Esophagus squamous epithelium (tissue), 5 donors: ENCODE measurements around the gene GRIK1. TPM values are rescaled to one million over a fixed set of nuclear protein-coding genes. Genes with fewer than 3 reads are reported as not detected.

Experiments used
- DNase-seq: peaks from one replicate; lab custom pipeline; 2025; lab: John Stamatoyannopoulos, UW
- H3K27ac ChIP-seq, 4 donors: fragments of 200-600 bp; sonication (generic); one replicate each; pipeline ENCODE4 v1.5.1; 2016 to 2019; ENCODE audit warnings: mild to moderate bottlenecking in 1 of 4
- H3K27me3 ChIP-seq, 4 donors: fragments of 200-600 bp; sonication (generic); 1 replicate in 3 of 4; 2 replicates in 1 of 4; pipeline versions ENCODE4 v1.5.1 to v1.6.0; 2017 to 2021; ENCODE audit warnings: antibody characterized with exemption in 1 of 4
- H3K36me3 ChIP-seq, 3 donors: fragments of 200-600 bp; sonication (generic); one replicate each; pipeline ENCODE4 v1.5.1; 2016 to 2019
- H3K4me1 ChIP-seq, 3 donors: fragments of 200-600 bp; sonication (generic); one replicate each; pipeline ENCODE4 v1.5.1; 2017 to 2019
- H3K4me3 ChIP-seq, 4 donors: fragments of 200-600 bp; sonication (generic); 1 replicate in 3 of 4; 2 replicates in 1 of 4; pipeline ENCODE4 v1.5.1; 2016 to 2019; ENCODE audit warnings: mild to moderate bottlenecking in 2 of 4, moderate library complexity in 1 of 4
- H3K9me3 ChIP-seq, 3 donors: fragments of 200-600 bp; sonication (generic); one replicate each; pipeline ENCODE4 v1.5.1; 2016 to 2019
- POLR2A ChIP-seq, 4 donors: fragments of 450-650 bp; IDR thresholded peaks; one replicate each; pipeline ENCODE4 v1.6.1; 2017; ENCODE audit warnings: antibody characterized with exemption in 4 of 4, mild to moderate bottlenecking in 4 of 4, moderate library complexity in 3 of 4
- WGBS, 2 donors: methylation state at CpG; one replicate each; pipeline ENCODE4 v1.1.5; 2018; 5-methylcytosine and 5-hydroxymethylcytosine counted together
- intact Hi-C: fragments of 100-400 bp; cut with DNase I; formaldehyde crosslinking; loops from one replicate; pipeline ENCODE4 v1.15.0; 2022
- total RNA-seq, 4 donors: library from RNA; depleted of rRNA; stranded (reverse); fragments of >200 nt; gene quantifications; one replicate each; pipeline ENCODE4 v1.1.0, GENCODE V29; 2016
- TF ChIP-seq, protein P1 (sequence below), 6 experiments: fragments of 450-650 bp in 4 of 6; fragments of 200-600 bp in 2 of 6; sonication (generic) in 2 of 6; IDR thresholded peaks; one replicate each; pipeline ENCODE4 v1.5.1; 2016 to 2019; ENCODE audit warnings: antibody characterized with exemption in 6 of 6, mild to moderate bottlenecking in 4 of 6, moderate library complexity in 4 of 6
- donor health status: DM: yes; HTN: yes; CAD: no.

Gene GRIK1
- total RNA-seq, 4 donors from 2014 or later = 0.19 TPM; not detected in 3

DNA sequence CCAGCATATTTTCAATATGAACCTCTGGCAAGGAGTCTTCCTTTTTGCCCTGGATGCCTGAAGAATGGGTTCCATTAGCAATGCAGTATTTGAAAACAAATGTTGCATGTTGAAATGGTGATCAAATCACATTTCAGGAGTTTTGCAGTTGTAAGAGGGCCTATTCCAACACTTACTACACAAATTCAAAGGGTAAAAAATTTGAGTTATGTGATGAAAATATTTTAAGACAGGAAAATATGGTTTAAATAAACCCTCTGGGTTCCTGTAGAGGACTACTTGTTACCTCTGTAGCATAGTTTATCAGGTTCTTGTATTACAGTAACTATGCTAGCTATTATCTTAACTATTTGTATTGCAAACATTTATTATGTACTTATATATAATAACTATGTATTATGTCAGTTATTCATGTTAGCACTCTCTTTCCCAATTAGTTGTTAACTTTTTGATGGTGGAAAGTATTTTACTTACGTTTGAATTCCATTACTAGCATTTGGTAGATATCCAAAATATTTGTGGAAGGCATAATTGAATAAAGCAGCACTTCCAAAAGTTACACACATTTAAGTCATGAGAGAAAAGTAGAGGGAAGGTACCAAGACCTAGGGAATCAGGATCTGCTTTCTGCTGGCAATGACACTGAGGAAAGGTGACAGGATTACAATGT, 312.9 kb downstream of the GRIK1 start:
- Histone ChIP-seq H3K9me3 (no peaks in the 10 kb centered on the region), H3K4me3 (no peak overlapping the region), H3K4me1 (peaks cover 0 to 7% (median 0%) of the 10 kb centered on the region in 3 donors), H3K27me3 (no peaks in the 10 kb centered on the region), H3K27ac (no peak overlapping the region), H3K36me3 (no peaks in the 10 kb centered on the region)
- intact Hi-C loops = no loop called here
- DNase-seq = no peak
- TF ChIP-seq POLR2A (IDR thresholded peaks at IDR 0.05) = no peak
- TF ChIP-seq, protein P1, sequence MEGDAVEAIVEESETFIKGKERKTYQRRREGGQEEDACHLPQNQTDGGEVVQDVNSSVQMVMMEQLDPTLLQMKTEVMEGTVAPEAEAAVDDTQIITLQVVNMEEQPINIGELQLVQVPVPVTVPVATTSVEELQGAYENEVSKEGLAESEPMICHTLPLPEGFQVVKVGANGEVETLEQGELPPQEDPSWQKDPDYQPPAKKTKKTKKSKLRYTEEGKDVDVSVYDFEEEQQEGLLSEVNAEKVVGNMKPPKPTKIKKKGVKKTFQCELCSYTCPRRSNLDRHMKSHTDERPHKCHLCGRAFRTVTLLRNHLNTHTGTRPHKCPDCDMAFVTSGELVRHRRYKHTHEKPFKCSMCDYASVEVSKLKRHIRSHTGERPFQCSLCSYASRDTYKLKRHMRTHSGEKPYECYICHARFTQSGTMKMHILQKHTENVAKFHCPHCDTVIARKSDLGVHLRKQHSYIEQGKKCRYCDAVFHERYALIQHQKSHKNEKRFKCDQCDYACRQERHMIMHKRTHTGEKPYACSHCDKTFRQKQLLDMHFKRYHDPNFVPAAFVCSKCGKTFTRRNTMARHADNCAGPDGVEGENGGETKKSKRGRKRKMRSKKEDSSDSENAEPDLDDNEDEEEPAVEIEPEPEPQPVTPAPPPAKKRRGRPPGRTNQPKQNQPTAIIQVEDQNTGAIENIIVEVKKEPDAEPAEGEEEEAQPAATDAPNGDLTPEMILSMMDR (IDR thresholded peaks at IDR 0.05) = no peak
- WGBS, 2 donors = 33 to 40% methylated on average over 1 of the region's 1 CpG

DNA sequence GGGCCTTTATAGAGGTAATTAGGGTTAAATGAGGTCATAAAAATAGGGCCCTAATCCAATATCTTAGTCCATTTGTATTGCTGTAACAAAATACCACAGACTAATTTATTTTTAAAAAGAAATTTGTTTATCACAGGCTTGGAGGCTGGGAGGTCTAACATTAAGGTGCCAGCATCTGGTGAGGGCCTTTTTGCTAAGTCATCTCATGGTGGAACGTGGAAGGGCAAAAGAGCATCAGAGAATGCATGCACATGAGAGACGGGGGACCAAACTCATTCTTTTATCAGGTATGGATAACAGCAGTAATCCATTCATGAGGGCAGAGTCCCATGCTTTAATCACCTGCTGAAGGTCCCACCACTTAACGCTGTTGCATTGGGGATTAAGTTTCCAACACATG, 313.8 kb downstream of the GRIK1 start:
- Histone ChIP-seq H3K4me1 (peaks cover 0 to 7% (median 0%) of the 10 kb centered on the region in 3 donors), H3K9me3 (no peaks in the 10 kb centered on the region), H3K4me3 (no peak overlapping the region), H3K27ac (no peak overlapping the region), H3K27me3 (no peaks in the 10 kb centered on the region), H3K36me3 (no peaks in the 10 kb centered on the region)
- WGBS, 2 donors = 85 to 90% methylated on average over 3 of the region's 3 CpGs
- TF ChIP-seq, protein P1 (IDR thresholded peaks at IDR 0.05) = no peak
- TF ChIP-seq POLR2A (IDR thresholded peaks at IDR 0.05) = no peak
- DNase-seq = no peak
- intact Hi-C loops = no loop called here

- intact Hi-C loops = no loop called here
- H3K4me1 ChIP-seq = peaks cover 0 to 7% (median 0%) of the 10 kb centered on the region in 3 donors
- H3K27me3 ChIP-seq = no peaks in the 10 kb centered on the region
- DNase-seq = no peak
- TF ChIP-seq, protein P1 (IDR thresholded peaks at IDR 0.05) = no peak
- no peak for TF ChIP-seq POLR2A (IDR thresholded peaks at IDR 0.05)
- no peak overlapping the region for H3K4me3 ChIP-seq
- 85% methylated on average over 6 of the region's 6 CpGs for WGBS, 2 donors
- no peak overlapping the region for H3K27ac ChIP-seq
- H3K9me3 ChIP-seq = no peaks in the 10 kb centered on the region
- H3K36me3 ChIP-seq = no peaks in the 10 kb centered on the region
Measured at GRCh38 chr21:29624776-29625175, 315.0 kb downstream of the GRIK1 start.

- TF ChIP-seq, protein P1 (IDR thresholded peaks at IDR 0.05) = no peak
- TF ChIP-seq POLR2A (IDR thresholded peaks at IDR 0.05) = no peak
- H3K9me3 ChIP-seq = no peaks in the 10 kb centered on the region
- intact Hi-C loops = no loop called here
- no peak for DNase-seq
- no peaks in the 10 kb centered on the region for H3K4me1 ChIP-seq
- no peaks in the 10 kb centered on the region for H3K27me3 ChIP-seq
- no peak overlapping the region for H3K27ac ChIP-seq
- H3K4me3 ChIP-seq = no peak overlapping the region
- H3K36me3 ChIP-seq = no peaks in the 10 kb centered on the region
Measured at GRCh38 chr21:29621525-29621924, 318.3 kb downstream of the GRIK1 start.

DNA sequence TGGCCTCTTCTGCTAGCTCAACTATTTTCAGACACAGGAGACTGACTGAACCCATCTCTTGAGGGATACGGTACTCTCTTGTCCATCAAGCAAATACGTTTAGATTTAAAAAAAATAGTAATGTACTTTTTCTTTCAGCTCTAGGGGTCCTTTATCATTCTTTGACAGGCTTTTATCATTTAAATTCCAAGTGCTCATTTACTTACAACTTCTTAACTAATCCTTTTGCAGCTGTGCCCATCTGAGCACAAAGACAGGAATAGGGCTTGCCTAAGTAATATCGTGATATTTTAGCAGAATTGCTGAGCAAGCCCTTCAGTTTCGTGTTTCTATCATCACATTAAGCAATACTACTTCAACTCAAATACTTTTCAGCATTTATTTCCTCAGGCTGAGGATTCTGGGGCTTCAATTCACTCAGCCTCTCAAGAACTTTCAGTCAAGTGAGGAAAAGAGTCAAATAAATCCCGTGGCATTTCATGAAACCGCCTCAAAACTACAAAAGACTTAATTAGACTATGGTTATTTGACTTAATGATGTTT, 323.5 kb downstream of the GRIK1 start:
- 53 to 64% methylated on average over 6 of the region's 6 CpGs for WGBS, 2 donors
- no peak overlapping the region for H3K27ac ChIP-seq
- no peak for TF ChIP-seq POLR2A (IDR thresholded peaks at IDR 0.05)
- TF ChIP-seq, protein P1 (IDR thresholded peaks at IDR 0.05) = no peak
- intact Hi-C loops = no loop called here
- H3K27me3 ChIP-seq = no peaks in the 10 kb centered on the region
- no peaks in the 10 kb centered on the region for H3K36me3 ChIP-seq
- DNase-seq = no peak
- no peaks in the 10 kb centered on the region for H3K9me3 ChIP-seq
- no peak overlapping the region for H3K4me3 ChIP-seq
- no peaks in the 10 kb centered on the region for H3K4me1 ChIP-seq
